GM12878 (cell line): Measurements from ENCODE around the gene IGF2BP2. TPM values are rescaled to one million over a fixed set of nuclear protein-coding genes. Genes with fewer than 3 reads are reported as not detected.

Experiments
- ATAC-seq: fragments of 200-7000 bp; cut with Tn5 transposase; 3 replicates; pipeline ENCODE4 v1.9.1; 2020; ENCODE audit warnings: mild to moderate bottlenecking, moderate library complexity
- BruUV-seq: library from RNA; stranded (reverse); fragments of 400-500 nt; replicated peaks from 2 replicates; lab custom pipeline; 2021; lab: Mats Ljungman, UMichigan
- CTCF ChIA-PET: fragments of 300-600 bp; sonication (Branson Sonifier 250); formaldehyde crosslinking; extraction: SDS; loops from one replicate; lab custom pipeline; 2021; ENCODE audit warnings: inconsistent platforms; lab: Yijun Ruan, JAX
- POLR2A ChIA-PET: fragments of 350-600 bp; formaldehyde crosslinking; extraction: SDS; loops from one replicate; lab custom pipeline; 2021; ENCODE audit warnings: inconsistent platforms; lab: Charles Lee
- RAD21 ChIA-PET: fragments of 300-600 bp; sonication (Branson Sonifier 250); formaldehyde crosslinking; loops from one replicate; lab custom pipeline; 2023; ENCODE audit warnings: antibody characterized with exemption; ENCODE audit not compliant: unreplicated experiment; lab: Charles Lee
- SMC1A ChIA-PET: fragments of 300-600 bp; sonication (Branson Sonifier 250); formaldehyde crosslinking; loops from one replicate; lab custom pipeline; 2023; ENCODE audit not compliant: unreplicated experiment, uncharacterized antibody; lab: Charles Lee
- DNase-seq: peaks from one replicate; pipeline ENCODE4 v3.0.0-alpha.2; 2011; ENCODE audit warnings: low read depth, low spot score
- FAIRE-seq: peaks from 3 replicates; lab custom pipeline; 2011; peaks lifted over from hg19 to GRCh38; lab: Jason Lieb, UNC
- H2AFZ ChIP-seq: 2 replicates; pipeline ENCODE4 v1.6.0; 2011; ENCODE audit warnings: low read depth, low read length, control low read depth; ENCODE audit not compliant: control insufficient read depth
- H3K27ac ChIP-seq: 2 replicates; pipeline ENCODE4 v1.5.1; 2011; ENCODE audit warnings: control low read depth; ENCODE audit not compliant: control insufficient read depth, insufficient read depth
- H3K27me3 ChIP-seq, 2 experiments: replicated peaks in 1 of 2; 2 replicates each; pipeline versions ENCODE4 v1.6.0 to v1.6.1; 2011; ENCODE audit warnings: low read length in 1 of 2; ENCODE audit not compliant: control insufficient read depth in 2 of 2, insufficient read depth in 2 of 2
- H3K36me3 ChIP-seq, 2 experiments: 2 replicates each; pipeline ENCODE4 v1.5.1; 2011; ENCODE audit warnings: low read length in 1 of 2; ENCODE audit not compliant: control insufficient read depth in 2 of 2, insufficient read depth in 2 of 2
- H3K4me1 ChIP-seq: 2 replicates; pipeline ENCODE4 v1.6.1; 2011; ENCODE audit warnings: mild to moderate bottlenecking, low read length, moderate library complexity, mixed read lengths; ENCODE audit not compliant: control insufficient read depth, insufficient read depth
- H3K4me2 ChIP-seq: 2 replicates; pipeline ENCODE4 v1.6.0; 2011; ENCODE audit warnings: control low read depth; ENCODE audit not compliant: control insufficient read depth, insufficient read depth
- H3K4me3 ChIP-seq: fragments of 200-600 bp; sonication (generic); 2 replicates; pipeline ENCODE4 v1.5.1; 2016
- H3K79me2 ChIP-seq: 2 replicates; pipeline ENCODE4 v1.6.0; 2011; ENCODE audit warnings: low read length; ENCODE audit not compliant: control insufficient read depth, insufficient read depth
- H3K9ac ChIP-seq: 2 replicates; pipeline ENCODE4 v1.8.0; 2011; ENCODE audit warnings: low read length, control low read depth, mixed read lengths; ENCODE audit not compliant: control insufficient read depth, insufficient read depth
- H3K9me3 ChIP-seq: replicated peaks from 3 replicates; pipeline ENCODE4 v1.5.1; 2011; ENCODE audit warnings: mild to moderate bottlenecking, low read length; ENCODE audit not compliant: control insufficient read depth, insufficient read depth
- H4K20me1 ChIP-seq: 2 replicates; pipeline ENCODE4 v1.6.0; 2011; ENCODE audit not compliant: control insufficient read depth, insufficient read depth
- ATF7 ChIP-seq: fragments of 450-650 bp; IDR thresholded peaks from 2 replicates; pipeline ENCODE4 v1.6.1; 2016; ENCODE audit warnings: low read depth, mild to moderate bottlenecking
- KLF5 ChIP-seq: fragments of 450-650 bp; IDR thresholded peaks from 2 replicates; pipeline ENCODE4 v1.6.1; 2014; ENCODE audit warnings: mild to moderate bottlenecking; ENCODE audit not compliant: partially characterized antibody
- PML ChIP-seq: IDR thresholded peaks from 2 replicates; pipeline ENCODE4 v1.6.1; 2012; ENCODE audit warnings: low read length, inconsistent platforms
- ZSCAN29 ChIP-seq: fragments of 450-650 bp; IDR thresholded peaks from 2 replicates; pipeline ENCODE4 v1.6.1; 2017; ENCODE audit warnings: mild to moderate bottlenecking, moderate library complexity
- WGBS: methylation state at CpG from one replicate; pipeline ENCODE4 v1.1.6; 2016; ENCODE audit warnings: low lambda C conversion rate; ENCODE audit not compliant: insufficient replicate concordance, insufficient coverage; ENCODE audit errors: missing lambda C conversion rate; 5-methylcytosine and 5-hydroxymethylcytosine counted together
- in situ Hi-C: fragments of 300-500 bp; cut with MboI; formaldehyde crosslinking; loops from 9 replicates; pipeline ENCODE4 v1.14.3; 2018; ENCODE audit warnings: mixed read lengths
- intact Hi-C: fragments of 100-400 bp; cut with micrococcal nuclease; formaldehyde crosslinking; loops from one replicate; pipeline ENCODE4 v1.14.2; 2022; ENCODE audit not compliant: unreplicated experiment
- polyA plus RNA-seq, 11 experiments: library from polyadenylated mRNA; depleted of rRNA in 4 of 11; unstranded in 6 of 11; stranded (reverse) in 5 of 11; fragments of >200 nt; fragmentation: Nextera tagmentation in 4 of 11; fragmentation: Illumina TruSeq in 1 of 11; extraction: Ambion mirVana in 4 of 11; extraction: Trizol in 1 of 11; gene quantifications; 1 replicate in 1 of 11; 2 replicates in 10 of 11; pipeline versions ENCODE4 v1.2.1 to v1.2.3, GENCODE V29; 2011 to 2016; ENCODE audit warnings: inconsistent platforms in 2 of 11, missing spikeins in 2 of 11, low read depth in 1 of 11
- total RNA-seq, 4 experiments: library from RNA; depleted of rRNA in 3 of 4; stranded (reverse); fragments of >200 nt in 3 of 4; fragmentation: Illumina TruSeq in 1 of 4; extraction: Trizol in 1 of 4; gene quantifications; 2 replicates each; pipeline versions ENCODE4 v1.2.1 to v1.2.3, GENCODE V29; 2013 to 2021
- TF ChIP-seq, protein P1 (sequence below), 3 experiments: IDR thresholded peaks in 2 of 3; conservative IDR thresholded peaks in 1 of 3; 2 replicates each; pipeline ENCODE4 v1.5.1; 2011; ENCODE audit warnings: low read depth in 3 of 3, low read length in 3 of 3, mild to moderate bottlenecking in 3 of 3, control low read depth in 2 of 3, moderate library complexity in 2 of 3, inconsistent platforms in 1 of 3, mixed read lengths in 1 of 3; ENCODE audit not compliant: control insufficient read depth in 2 of 3, insufficient read depth in 1 of 3; ENCODE audit errors: extremely low read depth in 1 of 3
- TF ChIP-seq, protein P2 (sequence below): fragments of 450-650 bp; IDR thresholded peaks from 2 replicates; pipeline ENCODE4 v1.6.1; 2016; ENCODE audit warnings: mild to moderate bottlenecking, moderate library complexity, borderline replicate concordance

Gene IGF2BP2
- total and polyA plus RNA-seq, 10 of the 15 experiments (the other 5 are each of a cell fraction or from before 2014, with no cell fraction given) = 0.25 to 0.72 TPM; not detected in 8

DNA sequence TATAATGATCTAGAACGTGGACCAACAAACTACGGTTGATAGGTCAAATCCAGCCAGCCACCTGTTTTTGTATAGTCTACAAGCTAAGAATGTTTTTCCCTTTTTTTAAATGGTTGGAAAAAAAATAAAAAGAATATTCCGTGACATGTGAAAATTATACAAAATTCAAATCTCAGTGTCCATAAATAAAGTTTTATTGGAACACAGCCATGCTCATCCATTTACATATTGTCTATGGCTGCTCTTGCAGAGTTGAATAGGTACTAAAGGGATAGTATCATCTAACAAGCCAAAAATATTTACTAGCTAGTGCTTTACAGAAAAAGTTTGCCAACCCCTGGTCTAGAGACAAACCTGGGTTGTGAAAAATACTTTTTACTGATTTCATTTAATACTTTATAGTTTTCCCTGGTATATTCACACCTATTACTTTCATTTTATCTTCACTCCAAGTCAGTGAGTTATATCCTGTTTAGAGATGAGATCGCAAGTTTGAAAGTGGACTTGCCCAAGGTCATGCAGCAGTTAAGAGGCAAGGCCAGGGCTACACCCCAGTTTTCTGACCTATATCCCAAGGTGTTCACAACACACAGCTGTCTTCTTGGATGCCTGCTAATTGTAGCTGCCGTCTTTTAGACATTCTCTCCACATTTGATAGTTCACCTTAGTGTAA, 58.4 kb downstream of the IGF2BP2 start:
- no peak overlapping the region for H3K27ac ChIP-seq
- no peak overlapping the region; the same call in 1 of the 2 replicates for H2AFZ ChIP-seq
- H3K4me2 ChIP-seq = peak overlapping the region; percentile 19; the same call in 1 of the 2 replicates
- no peaks in the 10 kb centered on the region; a peak in 2 of 4 replicates for H3K27me3 ChIP-seq
- RAD21 ChIA-PET = interaction anchor here (1.2 to 4.5 kb wide), 4 partner anchors 26 to 106 kb away, joined by 3 to 32 read pairs (median 24); no protein-coding TSS in a partner anchor
- no peaks in the 10 kb centered on the region for H3K4me1 ChIP-seq
- no peaks in the 10 kb centered on the region for H3K36me3 ChIP-seq
- no peak for FAIRE-seq
- H3K4me3 ChIP-seq = no peak overlapping the region
- POLR2A ChIA-PET = interaction anchor here (1.0 kb wide), 1 partner anchor 91 kb away, joined by 6 read pairs; no protein-coding TSS in a partner anchor
- no peaks in the 10 kb centered on the region for H4K20me1 ChIP-seq
- no peak overlapping the region for H3K9ac ChIP-seq
- ATAC-seq = no peak
- TF ChIP-seq PML = no peak
- no peak for TF ChIP-seq ATF7
- TF ChIP-seq, protein P1, sequence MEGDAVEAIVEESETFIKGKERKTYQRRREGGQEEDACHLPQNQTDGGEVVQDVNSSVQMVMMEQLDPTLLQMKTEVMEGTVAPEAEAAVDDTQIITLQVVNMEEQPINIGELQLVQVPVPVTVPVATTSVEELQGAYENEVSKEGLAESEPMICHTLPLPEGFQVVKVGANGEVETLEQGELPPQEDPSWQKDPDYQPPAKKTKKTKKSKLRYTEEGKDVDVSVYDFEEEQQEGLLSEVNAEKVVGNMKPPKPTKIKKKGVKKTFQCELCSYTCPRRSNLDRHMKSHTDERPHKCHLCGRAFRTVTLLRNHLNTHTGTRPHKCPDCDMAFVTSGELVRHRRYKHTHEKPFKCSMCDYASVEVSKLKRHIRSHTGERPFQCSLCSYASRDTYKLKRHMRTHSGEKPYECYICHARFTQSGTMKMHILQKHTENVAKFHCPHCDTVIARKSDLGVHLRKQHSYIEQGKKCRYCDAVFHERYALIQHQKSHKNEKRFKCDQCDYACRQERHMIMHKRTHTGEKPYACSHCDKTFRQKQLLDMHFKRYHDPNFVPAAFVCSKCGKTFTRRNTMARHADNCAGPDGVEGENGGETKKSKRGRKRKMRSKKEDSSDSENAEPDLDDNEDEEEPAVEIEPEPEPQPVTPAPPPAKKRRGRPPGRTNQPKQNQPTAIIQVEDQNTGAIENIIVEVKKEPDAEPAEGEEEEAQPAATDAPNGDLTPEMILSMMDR (IDR thresholded peaks at IDR 0.05 in 2 of 3, conservative IDR thresholded peaks at IDR 0.05 in 1 of 3; ENCODE audit: control insufficient read depth in 2 of 3, extremely low read depth in 1 of 3, insufficient read depth in 1 of 3, low read depth in 3 of 3, low read length in 3 of 3) = no peak
- TF ChIP-seq KLF5 = no peak
- no peak for TF ChIP-seq ZSCAN29
- TF ChIP-seq, protein P2, sequence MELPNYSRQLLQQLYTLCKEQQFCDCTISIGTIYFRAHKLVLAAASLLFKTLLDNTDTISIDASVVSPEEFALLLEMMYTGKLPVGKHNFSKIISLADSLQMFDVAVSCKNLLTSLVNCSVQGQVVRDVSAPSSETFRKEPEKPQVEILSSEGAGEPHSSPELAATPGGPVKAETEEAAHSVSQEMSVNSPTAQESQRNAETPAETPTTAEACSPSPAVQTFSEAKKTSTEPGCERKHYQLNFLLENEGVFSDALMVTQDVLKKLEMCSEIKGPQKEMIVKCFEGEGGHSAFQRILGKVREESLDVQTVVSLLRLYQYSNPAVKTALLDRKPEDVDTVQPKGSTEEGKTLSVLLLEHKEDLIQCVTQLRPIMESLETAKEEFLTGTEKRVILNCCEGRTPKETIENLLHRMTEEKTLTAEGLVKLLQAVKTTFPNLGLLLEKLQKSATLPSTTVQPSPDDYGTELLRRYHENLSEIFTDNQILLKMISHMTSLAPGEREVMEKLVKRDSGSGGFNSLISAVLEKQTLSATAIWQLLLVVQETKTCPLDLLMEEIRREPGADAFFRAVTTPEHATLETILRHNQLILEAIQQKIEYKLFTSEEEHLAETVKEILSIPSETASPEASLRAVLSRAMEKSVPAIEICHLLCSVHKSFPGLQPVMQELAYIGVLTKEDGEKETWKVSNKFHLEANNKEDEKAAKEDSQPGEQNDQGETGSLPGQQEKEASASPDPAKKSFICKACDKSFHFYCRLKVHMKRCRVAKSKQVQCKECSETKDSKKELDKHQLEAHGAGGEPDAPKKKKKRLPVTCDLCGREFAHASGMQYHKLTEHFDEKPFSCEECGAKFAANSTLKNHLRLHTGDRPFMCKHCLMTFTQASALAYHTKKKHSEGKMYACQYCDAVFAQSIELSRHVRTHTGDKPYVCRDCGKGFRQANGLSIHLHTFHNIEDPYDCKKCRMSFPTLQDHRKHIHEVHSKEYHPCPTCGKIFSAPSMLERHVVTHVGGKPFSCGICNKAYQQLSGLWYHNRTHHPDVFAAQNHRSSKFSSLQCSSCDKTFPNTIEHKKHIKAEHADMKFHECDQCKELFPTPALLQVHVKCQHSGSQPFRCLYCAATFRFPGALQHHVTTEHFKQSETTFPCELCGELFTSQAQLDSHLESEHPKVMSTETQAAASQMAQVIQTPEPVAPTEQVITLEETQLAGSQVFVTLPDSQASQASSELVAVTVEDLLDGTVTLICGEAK = peak; percentile 44; the same call in 1 of the 2 replicates
- DNase-seq = no peak
- no TSS peak for BruUV-seq
- H3K79me2 ChIP-seq = no peaks in the 10 kb centered on the region
- WGBS = 35% methylated on average over 5 of the region's 5 CpGs
- SMC1A ChIA-PET = interaction anchor here (0.6 to 6.3 kb wide), 6 partner anchors 12 to 147 kb away, joined by 3 to 39 read pairs (median 6); no protein-coding TSS in a partner anchor
- H3K9me3 ChIP-seq = no peaks in the 10 kb centered on the region
- intact Hi-C loops = no loop called here
- CTCF ChIA-PET = interaction anchor here (0.6 to 9.8 kb wide), 14 partner anchors 10 to 180 kb away, joined by 3 to 198 read pairs (median 3); partner anchors contain the start of gene SENP2
- in situ Hi-C loops = loop anchor here (5.0 kb wide), 1 partner anchor 89 kb away; no protein-coding TSS in a partner anchor
